ENCODE measurements around the gene TM9SF4.

DNA sequence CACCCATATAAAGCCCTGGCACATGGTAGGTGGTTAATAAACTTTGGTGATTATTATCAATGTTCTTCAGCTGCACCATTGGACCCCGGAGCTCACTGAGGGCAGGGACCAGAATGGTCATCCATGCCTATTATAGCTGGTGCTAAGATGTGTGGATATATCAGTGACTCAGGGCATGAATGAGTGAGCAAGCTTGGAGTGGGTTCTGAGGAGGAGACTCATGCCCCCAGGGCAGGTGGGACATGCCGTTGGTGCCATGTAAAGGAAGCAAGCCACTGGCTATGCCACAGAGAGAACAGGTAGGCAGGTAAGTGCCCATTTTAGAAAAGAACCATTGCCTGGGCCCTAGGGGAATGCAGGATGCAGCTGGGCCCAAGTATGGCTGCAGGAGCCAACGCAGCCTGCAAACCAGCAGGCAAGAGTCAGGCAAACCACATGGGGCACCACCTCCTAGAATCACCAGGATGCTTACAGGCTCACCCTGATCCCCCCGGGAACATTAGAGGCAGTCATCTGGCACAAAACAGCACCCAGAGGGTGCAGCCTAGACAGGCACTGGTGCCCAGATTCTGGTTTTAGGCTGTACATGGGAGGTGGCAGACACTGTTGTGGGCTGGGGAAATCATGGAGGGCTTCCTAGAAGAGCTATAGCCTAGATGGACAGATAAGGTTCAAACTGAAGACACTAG, 74.6 kb downstream of the TM9SF4 start:
- TF ChIP-seq, protein P1, sequence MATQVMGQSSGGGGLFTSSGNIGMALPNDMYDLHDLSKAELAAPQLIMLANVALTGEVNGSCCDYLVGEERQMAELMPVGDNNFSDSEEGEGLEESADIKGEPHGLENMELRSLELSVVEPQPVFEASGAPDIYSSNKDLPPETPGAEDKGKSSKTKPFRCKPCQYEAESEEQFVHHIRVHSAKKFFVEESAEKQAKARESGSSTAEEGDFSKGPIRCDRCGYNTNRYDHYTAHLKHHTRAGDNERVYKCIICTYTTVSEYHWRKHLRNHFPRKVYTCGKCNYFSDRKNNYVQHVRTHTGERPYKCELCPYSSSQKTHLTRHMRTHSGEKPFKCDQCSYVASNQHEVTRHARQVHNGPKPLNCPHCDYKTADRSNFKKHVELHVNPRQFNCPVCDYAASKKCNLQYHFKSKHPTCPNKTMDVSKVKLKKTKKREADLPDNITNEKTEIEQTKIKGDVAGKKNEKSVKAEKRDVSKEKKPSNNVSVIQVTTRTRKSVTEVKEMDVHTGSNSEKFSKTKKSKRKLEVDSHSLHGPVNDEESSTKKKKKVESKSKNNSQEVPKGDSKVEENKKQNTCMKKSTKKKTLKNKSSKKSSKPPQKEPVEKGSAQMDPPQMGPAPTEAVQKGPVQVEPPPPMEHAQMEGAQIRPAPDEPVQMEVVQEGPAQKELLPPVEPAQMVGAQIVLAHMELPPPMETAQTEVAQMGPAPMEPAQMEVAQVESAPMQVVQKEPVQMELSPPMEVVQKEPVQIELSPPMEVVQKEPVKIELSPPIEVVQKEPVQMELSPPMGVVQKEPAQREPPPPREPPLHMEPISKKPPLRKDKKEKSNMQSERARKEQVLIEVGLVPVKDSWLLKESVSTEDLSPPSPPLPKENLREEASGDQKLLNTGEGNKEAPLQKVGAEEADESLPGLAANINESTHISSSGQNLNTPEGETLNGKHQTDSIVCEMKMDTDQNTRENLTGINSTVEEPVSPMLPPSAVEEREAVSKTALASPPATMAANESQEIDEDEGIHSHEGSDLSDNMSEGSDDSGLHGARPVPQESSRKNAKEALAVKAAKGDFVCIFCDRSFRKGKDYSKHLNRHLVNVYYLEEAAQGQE (tag by site-specific recombination; IDR thresholded peaks at IDR 0.05): no peak
- TF ChIP-seq ZNF366 (tag by site-specific recombination; conservative IDR thresholded peaks at IDR 0.05): no peak
- no peak for TF ChIP-seq CTCF (tag by site-specific recombination; IDR thresholded peaks at IDR 0.05)
- TF ChIP-seq ZNF76 (tag by site-specific recombination; IDR thresholded peaks at IDR 0.05; ENCODE audit: borderline replicate concordance, low read depth): no peak
- no peak for TF ChIP-seq ZBTB8A (tag by site-specific recombination; IDR thresholded peaks at IDR 0.05)
- TF ChIP-seq ZNF558 (tag by site-specific recombination; IDR thresholded peaks at IDR 0.05): no peak
- no peak for TF ChIP-seq ZNF391 (tag by site-specific recombination; IDR thresholded peaks at IDR 0.05; ENCODE audit: borderline replicate concordance, low read depth)
